K562 (cell line): ENCODE results near the gene FGF22.

Experiments
- ARNT ChIP-seq, 2 experiments: fragments of 450-650 bp; IDR thresholded peaks; 2 replicates each; pipeline ENCODE4 v1.6.1; 2016; ENCODE audit warnings: mild to moderate bottlenecking in 1 of 2
- EGR1 ChIP-seq: fragments of 450-650 bp; conservative IDR thresholded peaks from 2 replicates; pipeline ENCODE4 v1.6.1; 2017; ENCODE audit warnings: mild to moderate bottlenecking
- KDM1A ChIP-seq, 2 experiments: fragments of 450-650 bp; IDR thresholded peaks; 2 replicates each; pipeline ENCODE4 v1.6.1; 2016; ENCODE audit warnings: mild to moderate bottlenecking in 2 of 2
- RCOR1 ChIP-seq, 2 experiments: IDR thresholded peaks; 2 replicates each; pipeline ENCODE4 v1.6.1; 2012; ENCODE audit warnings: low read depth in 2 of 2, low read length in 2 of 2, borderline replicate concordance in 1 of 2, improper control_type of control experiment in 1 of 2
- SIN3A ChIP-seq, 2 experiments: fragments of 150-350 bp in 1 of 2; IDR thresholded peaks; 2 replicates each; pipeline ENCODE4 v1.6.1; 2011 to 2016; ENCODE audit warnings: borderline replicate concordance in 2 of 2, low read depth in 2 of 2, low read length in 2 of 2, mild to moderate bottlenecking in 2 of 2, moderate library complexity in 2 of 2; ENCODE audit not compliant: control insufficient read depth in 1 of 2

DNA sequence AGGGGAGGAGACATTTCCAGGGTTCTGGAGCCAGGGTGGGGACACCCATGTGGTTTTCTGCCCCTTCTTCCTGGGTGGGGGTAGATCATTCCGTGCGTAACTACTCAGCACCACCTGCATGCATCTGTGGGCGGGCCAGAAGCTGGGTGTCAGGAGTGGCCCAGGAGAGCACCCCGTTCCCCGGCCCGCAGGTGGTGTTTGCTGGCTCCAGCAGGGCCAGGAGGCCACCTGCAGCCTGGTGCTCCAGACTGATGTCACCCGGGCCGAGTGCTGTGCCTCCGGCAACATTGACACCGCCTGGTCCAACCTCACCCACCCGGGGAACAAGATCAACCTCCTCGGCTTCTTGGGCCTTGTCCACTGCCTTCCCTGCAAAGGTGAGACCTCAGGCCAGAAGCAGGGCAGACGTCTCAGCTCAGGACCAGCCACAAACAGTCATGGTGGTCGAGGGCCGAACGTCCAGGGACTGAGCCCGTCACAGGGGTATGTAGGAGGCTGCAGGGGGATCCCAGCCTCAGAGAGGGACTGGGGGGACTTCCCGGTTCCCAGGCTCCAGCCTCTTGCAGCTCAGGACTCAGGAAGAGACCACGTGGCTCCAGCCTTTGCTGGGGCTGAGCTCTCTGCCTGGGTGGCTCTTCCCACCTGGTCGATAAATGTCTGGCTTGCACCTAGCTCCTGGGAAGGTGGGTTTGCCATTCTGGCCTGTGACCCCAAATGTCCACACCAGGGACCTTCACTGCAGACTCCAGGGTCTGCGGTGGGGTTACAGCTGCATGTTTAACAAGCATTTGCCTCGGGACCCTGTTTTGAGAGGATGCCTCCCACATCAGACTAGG, 38.1 kb downstream of the FGF22 start:
- TF ChIP-seq SIN3A (IDR thresholded peaks at IDR 0.05; ENCODE audit: borderline replicate concordance in 2 of 2, control insufficient read depth in 1 of 2, low read depth in 2 of 2, low read length in 2 of 2) (no peak), KDM1A (IDR thresholded peaks at IDR 0.05) (no peak), RCOR1 (IDR thresholded peaks at IDR 0.05; ENCODE audit: borderline replicate concordance in 1 of 2, low read depth in 2 of 2, low read length in 2 of 2) (no peak), EGR1 (no peak), ARNT (IDR thresholded peaks at IDR 0.05) (no peak)
